Measurements from ENCODE around the gene EME1.
"Not testable (repeated sequence)": the region's sequence is repeated elsewhere in the genome, so short reads cannot be mapped to it uniquely, and the experiment has no call there.

The EME1 gene

DNA sequence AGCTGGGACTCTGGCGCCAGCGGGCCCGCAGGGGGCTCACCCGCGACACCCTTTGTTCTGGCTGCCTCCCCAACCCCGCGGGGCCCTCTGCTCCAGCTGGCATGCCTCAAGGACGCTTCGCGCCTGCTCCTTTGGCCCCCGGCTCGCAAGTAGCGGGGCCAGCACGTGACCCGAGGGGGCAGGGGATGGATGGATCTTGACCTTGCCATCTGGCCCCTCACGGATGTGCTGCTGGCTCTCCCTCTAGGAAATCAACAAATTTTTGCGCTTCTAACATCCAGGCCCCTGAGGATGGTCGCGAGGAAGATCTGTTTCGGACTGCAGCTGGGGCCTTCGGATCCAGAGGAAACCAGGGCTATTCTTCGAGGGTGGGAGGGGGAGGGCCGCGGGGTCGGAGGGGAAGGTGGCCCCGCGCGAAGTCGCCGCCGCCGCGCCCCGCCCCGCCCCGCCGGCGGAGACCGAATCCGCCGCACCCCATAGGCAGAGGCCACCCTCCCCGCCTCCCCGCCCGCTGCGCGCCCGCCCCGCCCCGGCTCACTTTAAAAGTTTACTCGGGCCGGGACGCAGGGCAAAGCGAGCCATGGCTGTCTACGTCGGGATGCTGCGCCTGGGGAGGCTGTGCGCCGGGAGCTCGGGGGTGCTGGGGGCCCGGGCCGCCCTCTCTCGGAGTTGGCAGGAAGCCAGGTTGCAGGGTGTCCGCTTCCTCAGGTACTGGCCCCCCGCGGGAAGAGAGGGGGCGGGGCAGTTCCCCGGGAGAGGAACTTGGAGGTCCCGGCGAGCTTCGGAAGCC, 52.8 kb downstream of the EME1 start, which contains the start of gene ACSF2:
TSS of gene ACSF2 (plus strand) at position 537 of the 790 bp plus-strand sequence. CDS start at position 581, 44 bp downstream.
- TF ChIP-seq POLR2A (IDR thresholded peaks at IDR 0.05; ENCODE audit: low read depth, low read length), result peak; percentile 30; the same call in 1 of the 2 replicates
- TF ChIP-seq POLR2AphosphoS5 (IDR thresholded peaks at IDR 0.05; ENCODE audit: low read depth, low read length), result no peak
- no peak for TF ChIP-seq TAF1 (IDR thresholded peaks at IDR 0.05; ENCODE audit: borderline replicate concordance, low read depth, low read length)
- FAIRE-seq, result peak; percentile 67
- peak; percentile 86 for DNase-seq (ENCODE audit: insufficient read length)

DNA sequence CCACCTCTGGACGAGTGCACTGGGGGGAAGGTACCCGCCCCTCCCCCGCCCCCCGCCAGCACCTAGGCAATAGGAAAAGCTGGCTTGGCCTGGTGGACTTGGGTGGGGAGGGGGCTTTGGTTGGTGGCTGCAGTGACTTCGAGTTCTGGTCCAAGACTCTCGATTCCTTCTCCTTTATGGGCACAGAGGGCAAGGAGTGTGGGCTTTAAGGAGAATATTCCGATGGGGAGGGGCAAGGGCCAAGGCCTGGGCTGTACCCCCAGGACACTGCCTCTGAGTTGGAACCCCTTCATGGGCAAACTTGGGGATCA, 53.4 kb downstream of the EME1 start:
- TF ChIP-seq POLR2AphosphoS5 (IDR thresholded peaks at IDR 0.05; ENCODE audit: low read depth, low read length) (no peak), TAF1 (IDR thresholded peaks at IDR 0.05; ENCODE audit: borderline replicate concordance, low read depth, low read length) (no peak), POLR2A (IDR thresholded peaks at IDR 0.05; ENCODE audit: low read depth, low read length) (no peak)
- DNase-seq (ENCODE audit: insufficient read length) (no peak), FAIRE-seq (no peak)

DNA sequence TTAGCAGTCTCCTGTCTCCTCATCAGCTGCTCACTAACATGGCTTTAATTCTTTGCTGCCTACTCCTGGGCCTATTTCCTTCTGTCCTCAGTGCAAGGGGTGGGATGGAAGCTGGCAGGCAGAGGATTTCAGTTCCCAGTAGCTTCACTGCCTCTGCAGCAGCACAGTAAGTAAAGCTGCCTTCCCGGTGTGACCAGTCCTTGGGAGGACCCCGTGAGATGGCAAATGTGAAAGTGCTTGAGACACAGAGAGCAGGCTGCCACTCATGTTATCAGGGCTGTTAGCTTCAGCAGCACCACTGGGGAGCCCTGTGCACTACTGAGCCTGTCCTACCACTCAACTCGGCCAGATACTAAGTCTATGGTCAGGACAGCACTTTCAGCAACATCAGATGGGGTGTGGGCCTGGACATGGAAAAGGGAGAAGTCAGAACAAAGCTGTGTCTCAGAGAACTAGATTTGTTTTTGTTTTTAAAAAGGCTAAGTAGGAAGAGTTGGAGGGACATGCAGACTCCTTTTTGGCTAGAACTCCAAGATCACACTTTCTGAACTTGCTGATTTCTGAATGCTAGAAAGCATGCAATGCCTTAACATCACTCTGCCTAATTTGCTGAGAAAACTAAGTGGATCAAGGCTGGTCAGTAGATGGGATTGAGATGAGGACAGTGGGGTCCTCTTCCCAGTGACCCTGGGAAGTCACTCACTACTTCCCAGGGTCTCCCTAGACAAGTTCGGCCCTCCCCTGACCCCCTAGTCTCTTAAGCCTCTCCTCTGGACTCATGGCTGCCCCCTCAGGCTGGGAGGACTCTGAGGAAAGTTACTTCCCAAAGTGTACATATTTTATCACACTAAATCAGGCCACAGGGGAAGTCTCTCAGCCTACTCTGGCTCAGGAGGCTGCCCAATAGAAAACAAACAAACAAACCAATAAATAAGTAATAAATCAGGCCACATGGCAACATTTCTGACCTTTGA, 54.1 kb downstream of the EME1 start:
- DNase-seq (ENCODE audit: insufficient read length) (no peak), FAIRE-seq (peak; percentile 79)
- TF ChIP-seq TAF1 (IDR thresholded peaks at IDR 0.05; ENCODE audit: borderline replicate concordance, low read depth, low read length) (no peak), POLR2AphosphoS5 (IDR thresholded peaks at IDR 0.05; ENCODE audit: low read depth, low read length) (no peak), POLR2A (IDR thresholded peaks at IDR 0.05; ENCODE audit: low read depth, low read length) (no peak)

DNA sequence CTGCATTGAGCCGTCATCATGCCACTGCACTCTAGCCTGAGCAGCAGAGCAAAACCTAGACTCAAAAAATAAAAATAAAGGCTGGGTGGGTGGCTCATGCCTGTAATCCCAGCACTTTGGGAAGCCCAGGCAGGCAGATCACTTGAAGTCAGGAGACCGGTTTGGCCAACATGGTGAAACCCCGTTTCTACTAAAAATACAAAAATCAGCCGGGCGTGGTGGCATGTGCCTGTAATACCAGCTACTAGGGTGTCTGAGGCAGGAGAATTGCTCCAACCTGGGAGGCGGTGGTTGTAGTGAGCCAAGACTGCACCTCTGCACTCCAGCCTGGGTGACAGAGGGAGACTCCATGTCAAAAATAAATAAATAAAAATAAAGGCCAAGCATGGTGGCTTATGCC, 55.1 kb downstream of the EME1 start:
- FAIRE-seq; DNase-seq (ENCODE audit: insufficient read length): not testable (repeated sequence)

DNA sequence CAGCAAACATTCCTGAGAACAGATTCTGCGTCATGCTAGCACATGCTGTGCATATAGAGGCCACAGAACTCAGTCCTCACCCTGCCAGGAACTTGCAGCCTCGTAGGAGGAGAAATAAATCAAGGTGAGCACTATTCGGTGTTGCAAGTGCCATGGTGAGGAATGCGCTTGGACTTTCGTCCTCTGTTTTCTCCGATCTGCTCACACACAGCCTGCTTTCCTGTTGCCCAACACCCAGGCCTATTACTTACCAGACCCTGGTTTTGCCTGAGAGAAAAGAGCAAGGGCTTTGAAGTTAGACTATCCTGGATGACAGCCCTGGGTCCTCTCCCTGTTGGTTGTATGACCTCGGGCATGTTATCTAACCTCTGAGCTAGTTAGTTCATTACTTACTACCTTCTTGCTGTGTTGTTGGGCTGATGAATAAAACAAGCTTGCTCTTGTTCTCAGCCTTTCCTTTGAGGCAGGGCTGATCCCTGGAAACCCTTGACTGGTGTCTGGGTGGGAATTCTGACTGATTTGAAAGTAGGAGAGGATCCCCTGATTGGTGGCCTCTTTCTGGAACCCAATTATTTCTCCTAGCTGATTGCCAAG, 55.9 kb downstream of the EME1 start:
- FAIRE-seq (no peak), DNase-seq (ENCODE audit: insufficient read length) (no peak)
- no peak for TF ChIP-seq POLR2A (IDR thresholded peaks at IDR 0.05; ENCODE audit: low read depth, low read length)
- no peak for TF ChIP-seq TAF1 (IDR thresholded peaks at IDR 0.05; ENCODE audit: borderline replicate concordance, low read depth, low read length)
- TF ChIP-seq POLR2AphosphoS5 (IDR thresholded peaks at IDR 0.05; ENCODE audit: low read depth, low read length), result no peak

DNA sequence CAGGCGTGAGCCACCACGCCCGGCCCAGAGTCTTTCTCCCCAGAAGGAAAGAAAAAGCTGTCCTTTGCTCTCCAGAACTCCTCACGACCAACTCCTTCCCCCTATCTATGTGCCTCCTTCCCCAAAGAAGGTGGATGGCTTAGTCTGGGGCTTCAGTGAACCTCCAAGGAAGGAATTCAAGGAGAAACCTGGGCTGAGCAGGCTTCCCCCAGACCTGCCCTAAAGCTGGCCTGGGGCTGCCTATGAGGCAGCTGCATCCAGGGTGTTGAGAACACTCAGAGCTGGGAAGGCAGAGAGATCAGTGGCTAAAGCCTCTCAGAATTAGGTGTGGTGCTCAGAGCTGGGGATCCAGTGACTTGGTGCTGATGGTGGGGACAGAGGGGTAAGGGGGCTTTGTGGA, 56.8 kb downstream of the EME1 start:
- TF ChIP-seq TAF1 (IDR thresholded peaks at IDR 0.05; ENCODE audit: borderline replicate concordance, low read depth, low read length) (no peak), POLR2A (IDR thresholded peaks at IDR 0.05; ENCODE audit: low read depth, low read length) (no peak), POLR2AphosphoS5 (IDR thresholded peaks at IDR 0.05; ENCODE audit: low read depth, low read length) (no peak)
- no peak for FAIRE-seq

More for the DNA sequence above, 56.8 kb downstream of the EME1 start:
- DNase-seq (ENCODE audit: insufficient read length), result no peak

Data from GM12892 (cell line).